Endothelial cell of umbilical vein (primary cell): ENCODE data around the gene CDC14B. TPM values are rescaled to one million over a fixed set of nuclear protein-coding genes. Genes with fewer than 3 reads are reported as not detected.

Experiments used
- BruUV-seq: library from RNA; stranded (reverse); fragments of 400-500 nt; replicated peaks from 2 replicates; lab custom pipeline; 2021; lab: Mats Ljungman, UMichigan
- CTCF ChIA-PET: fragments of 300-600, 350-600 bp; sonication (Branson Sonifier 250); formaldehyde crosslinking; loops from one replicate; lab custom pipeline; 2021; ENCODE audit warnings: antibody characterized with exemption, inconsistent platforms; lab: Charles Lee
- POLR2A ChIA-PET: fragments of 300-600, 350-600 bp; sonication (Branson Sonifier 250); formaldehyde crosslinking; loops from one replicate; lab custom pipeline; 2021; ENCODE audit warnings: antibody characterized with exemption, inconsistent platforms; lab: Charles Lee
- DNase-seq: peaks from one replicate; pipeline ENCODE4 v3.0.0-alpha.2; 2011; ENCODE audit warnings: low read depth, low spot score
- FAIRE-seq: peaks from 2 replicates; lab custom pipeline; 2011; peaks lifted over from hg19 to GRCh38; lab: Jason Lieb, UNC
- H2AFZ ChIP-seq: 2 replicates; pipeline ENCODE4 v1.6.0; 2012; ENCODE audit warnings: low read depth, low read length, control low read depth, inconsistent platforms
- H3K27ac ChIP-seq: 2 replicates; pipeline ENCODE4 v1.5.1; 2011; ENCODE audit warnings: low read depth, mild to moderate bottlenecking, control low read depth, low read length, moderate library complexity; ENCODE audit not compliant: insufficient read depth
- H3K27me3 ChIP-seq, 2 experiments: 2 replicates each; pipeline versions ENCODE4 v1.6.0 to v1.6.1; 2011; ENCODE audit warnings: low read length in 2 of 2, mixed read lengths in 1 of 2; ENCODE audit not compliant: control insufficient read depth in 2 of 2, insufficient read depth in 2 of 2
- H3K36me3 ChIP-seq, 2 experiments: 2 replicates in 1 of 2; 3 replicates in 1 of 2; pipeline ENCODE4 v1.5.1; 2011; ENCODE audit warnings: low read length in 2 of 2, mild to moderate bottlenecking in 1 of 2, moderate library complexity in 1 of 2; ENCODE audit not compliant: control insufficient read depth in 2 of 2, insufficient read depth in 2 of 2; ENCODE audit errors: extremely low read depth in 1 of 2
- H3K4me1 ChIP-seq: 3 replicates; pipeline ENCODE4 v1.5.1; 2011; ENCODE audit warnings: mild to moderate bottlenecking, low read length; ENCODE audit not compliant: control insufficient read depth, insufficient read depth; ENCODE audit errors: extremely low read depth
- H3K4me2 ChIP-seq: 2 replicates; pipeline ENCODE4 v1.6.1; 2011; ENCODE audit warnings: low read length, control low read depth, mixed read lengths; ENCODE audit not compliant: insufficient read depth
- H3K4me3 ChIP-seq, 3 experiments: fragments of 200-600 bp in 1 of 3; sonication (generic), shearing (Covaris generic) in 1 of 3; replicated peaks in 1 of 3; 2 replicates each; pipeline ENCODE4 v1.5.1; 2011 to 2016; ENCODE audit warnings: control low read depth in 3 of 3, low read length in 3 of 3, mild to moderate bottlenecking in 2 of 3, inconsistent platforms in 1 of 3, low read depth in 1 of 3, moderate library complexity in 1 of 3; ENCODE audit not compliant: insufficient read depth in 1 of 3
- H3K79me2 ChIP-seq: 2 replicates; pipeline ENCODE4 v1.6.0; 2012; ENCODE audit warnings: low read length, inconsistent platforms; ENCODE audit not compliant: control insufficient read depth, insufficient read depth
- H3K9ac ChIP-seq: replicated peaks from 2 replicates; pipeline ENCODE3; 2011; ENCODE audit warnings: low read length, control low read depth; ENCODE audit not compliant: insufficient read depth; ENCODE audit errors: extremely low read depth
- H3K9me1 ChIP-seq: replicated peaks from 3 replicates; pipeline ENCODE4 v1.6.0; 2011; ENCODE audit warnings: mild to moderate bottlenecking, low read length; ENCODE audit not compliant: control insufficient read depth, insufficient read depth; ENCODE audit errors: extremely low read depth
- H3K9me3 ChIP-seq: replicated peaks from 2 replicates; pipeline ENCODE4 v1.5.1; 2012; ENCODE audit warnings: low read length, inconsistent platforms; ENCODE audit not compliant: control insufficient read depth, insufficient read depth
- H4K20me1 ChIP-seq: replicated peaks from 2 replicates; pipeline ENCODE3; 2011; ENCODE audit warnings: mild to moderate bottlenecking, low read length; ENCODE audit not compliant: control insufficient read depth, insufficient read depth; ENCODE audit errors: extremely low read depth
- CTCF ChIP-seq, 2 donors: IDR thresholded peaks; 1 replicate in 1 of 2; 2 replicates in 1 of 2; pipeline ENCODE4 v1.5.1; 2011; ENCODE audit warnings: low read length in 2 of 2, mild to moderate bottlenecking in 2 of 2, moderate library complexity in 2 of 2, control low read depth in 1 of 2, inconsistent platforms in 1 of 2, low read depth in 1 of 2; ENCODE audit not compliant: insufficient read depth in 1 of 2; ENCODE audit errors: extremely low read depth in 1 of 2
- EZH2 ChIP-seq: IDR thresholded peaks from 2 replicates; pipeline ENCODE4 v1.6.1; 2012; ENCODE audit warnings: borderline replicate concordance, low read depth, mild to moderate bottlenecking, moderate library complexity, low read length, inconsistent platforms; ENCODE audit not compliant: severe bottlenecking
- FOS ChIP-seq: IDR thresholded peaks from 2 replicates; pipeline ENCODE4 v1.6.1; 2011; ENCODE audit warnings: mild to moderate bottlenecking, low read length, moderate library complexity, borderline replicate concordance; ENCODE audit not compliant: insufficient read depth
- MAX ChIP-seq: IDR thresholded peaks from 2 replicates; pipeline ENCODE4 v1.6.1; 2011; ENCODE audit not compliant: insufficient read depth, insufficient read length
- POLR2AphosphoS5 ChIP-seq: IDR thresholded peaks from 2 replicates; pipeline ENCODE4 v1.6.1; 2012; ENCODE audit warnings: low read depth, mild to moderate bottlenecking, control low read depth, low read length, moderate library complexity; ENCODE audit not compliant: insufficient read depth
- dilution Hi-C: fragments of 300-500 bp; cut with MboI; formaldehyde crosslinking; loops from one replicate; pipeline ENCODE4 v1.15.0; 2019; ENCODE audit warnings: low sequenced_read_pairs; ENCODE audit not compliant: extremely low pct_ligation_motif_present
- intact Hi-C: fragments of 100-400 bp; cut with micrococcal nuclease; formaldehyde crosslinking; loops from one replicate; pipeline ENCODE4 v1.10.0; 2022
- polyA plus RNA-seq, 4 experiments: library from polyadenylated mRNA; depleted of rRNA in 3 of 4; stranded (reverse) in 3 of 4; unstranded in 1 of 4; fragments of >200 nt; gene quantifications; 2 replicates each; pipeline versions ENCODE4 v1.2.1 to v1.2.3, GENCODE V29; 2011 to 2012; ENCODE audit warnings: missing spikeins in 1 of 4
- total RNA-seq: library from RNA; stranded (reverse); gene quantifications from 2 replicates; pipeline ENCODE4 v1.2.3, GENCODE V29; 2021

The CDC14B gene
- total and polyA plus RNA-seq, 2 donors (not counting 3 experiments of a cell fraction or from before 2014, with no cell fraction given) = 0.39 to 0.93 TPM

GRCh38 chr9:96458226-96458625 is 161.4 kb downstream of the CDC14B start:
- Histone ChIP-seq H3K9me3 (no peaks in the 10 kb centered on the region), H2AFZ (no peak overlapping the region), H3K27ac (no peak overlapping the region), H4K20me1 (no peaks in the 10 kb centered on the region), H3K79me2 (peaks cover 3% of the 10 kb centered on the region), H3K4me1 (no peaks in the 10 kb centered on the region), H3K4me2 (no peak overlapping the region), H3K9ac (no peak overlapping the region), H3K4me3 (no peak overlapping the region), H3K27me3 (no peaks in the 10 kb centered on the region), H3K36me3 (no peaks in the 10 kb centered on the region), H3K9me1 (no peaks in the 10 kb centered on the region)
- ChIA-PET POLR2A (interaction anchor here (0.7 kb wide), 1 partner anchor 8 kb away, joined by 3 read pairs; no protein-coding TSS in a partner anchor), CTCF (interaction anchor here (0.9 kb wide), 1 partner anchor 141 kb away, joined by 3 read pairs; no protein-coding TSS in a partner anchor)
- no TSS peak for BruUV-seq
- intact Hi-C loops = no loop called here
- no peak for TF ChIP-seq FOS
- TF ChIP-seq EZH2 = no peak
- TF ChIP-seq MAX = no peak
- TF ChIP-seq POLR2AphosphoS5 = no peak
- TF ChIP-seq CTCF (IDR thresholded peaks at IDR 0.05; ENCODE audit: extremely low read depth in 1 of 2, insufficient read depth in 1 of 2, low read depth in 1 of 2, low read length in 2 of 2) = no peak
- DNase-seq (no peak), FAIRE-seq (no peak)
- dilution Hi-C loops = no loop called here
